ENCODE measurements around the gene RNF4. TPM values are rescaled to one million over a fixed set of nuclear protein-coding genes. Genes with fewer than 3 reads are reported as not detected.
"Not testable (repeated sequence)": the region's sequence is repeated elsewhere in the genome, so short reads cannot be mapped to it uniquely, and the experiment has no call there.

Gene RNF4
- total RNA-seq, 2 donors from 2014 or later: 29.0 to 29.3 TPM

DNA sequence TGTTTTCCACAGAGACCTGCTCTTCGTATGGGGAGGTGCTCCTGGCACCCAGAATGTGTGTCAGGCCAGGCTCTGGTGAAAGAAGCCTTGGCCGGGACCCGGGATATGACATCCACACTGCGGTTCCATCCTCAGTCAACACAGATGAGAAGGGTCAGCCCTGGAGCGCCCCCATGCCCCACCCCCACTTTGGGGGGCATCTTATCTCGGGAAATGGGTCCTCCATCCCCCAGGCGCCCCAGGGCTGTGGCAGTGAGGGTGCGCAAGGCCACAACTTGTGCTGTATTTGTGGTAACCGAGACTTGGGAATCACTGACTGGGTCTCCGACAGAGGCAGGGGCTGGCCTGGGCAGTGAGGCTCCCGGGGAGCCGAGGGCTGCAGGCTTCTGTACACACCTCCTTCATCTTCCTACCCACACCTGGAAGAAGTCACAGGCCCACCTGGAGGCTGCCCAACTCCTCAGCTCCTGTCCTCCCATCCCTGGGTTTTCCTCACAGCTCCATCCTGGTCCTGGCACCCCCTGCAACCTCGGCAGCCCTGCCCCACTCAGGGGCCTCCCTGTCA lies 42.1 kb upstream of the RNF4 start:
- 77 to 81% methylated on average over 8 to 11 of the region's 13 CpGs for WGBS, 2 donors
- Histone ChIP-seq H3K36me3 (replicated peaks in 1 of 2; ENCODE audit: insufficient read depth in 1 of 2, low read depth in 2 of 2) (no peaks in the 10 kb centered on the region), H3K9me3 (no peaks in the 10 kb centered on the region), H3K27ac (no peak overlapping the region), H3K27me3 (no peaks in the 10 kb centered on the region), H3K4me3 (no peak overlapping the region), H3K4me1 (peaks cover 3% of the 10 kb centered on the region)
- TF ChIP-seq, protein P1, sequence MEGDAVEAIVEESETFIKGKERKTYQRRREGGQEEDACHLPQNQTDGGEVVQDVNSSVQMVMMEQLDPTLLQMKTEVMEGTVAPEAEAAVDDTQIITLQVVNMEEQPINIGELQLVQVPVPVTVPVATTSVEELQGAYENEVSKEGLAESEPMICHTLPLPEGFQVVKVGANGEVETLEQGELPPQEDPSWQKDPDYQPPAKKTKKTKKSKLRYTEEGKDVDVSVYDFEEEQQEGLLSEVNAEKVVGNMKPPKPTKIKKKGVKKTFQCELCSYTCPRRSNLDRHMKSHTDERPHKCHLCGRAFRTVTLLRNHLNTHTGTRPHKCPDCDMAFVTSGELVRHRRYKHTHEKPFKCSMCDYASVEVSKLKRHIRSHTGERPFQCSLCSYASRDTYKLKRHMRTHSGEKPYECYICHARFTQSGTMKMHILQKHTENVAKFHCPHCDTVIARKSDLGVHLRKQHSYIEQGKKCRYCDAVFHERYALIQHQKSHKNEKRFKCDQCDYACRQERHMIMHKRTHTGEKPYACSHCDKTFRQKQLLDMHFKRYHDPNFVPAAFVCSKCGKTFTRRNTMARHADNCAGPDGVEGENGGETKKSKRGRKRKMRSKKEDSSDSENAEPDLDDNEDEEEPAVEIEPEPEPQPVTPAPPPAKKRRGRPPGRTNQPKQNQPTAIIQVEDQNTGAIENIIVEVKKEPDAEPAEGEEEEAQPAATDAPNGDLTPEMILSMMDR (IDR thresholded peaks at IDR 0.05): no peak
- no peak for TF ChIP-seq POLR2A (IDR thresholded peaks at IDR 0.05)
- no peak for DNase-seq
- no peak for ATAC-seq
- intact Hi-C loops (cut with DNase I): loop anchor here (10.0 kb wide), 1 partner anchor 162 kb away; the partner anchor contains the start of gene MXD4

DNA sequence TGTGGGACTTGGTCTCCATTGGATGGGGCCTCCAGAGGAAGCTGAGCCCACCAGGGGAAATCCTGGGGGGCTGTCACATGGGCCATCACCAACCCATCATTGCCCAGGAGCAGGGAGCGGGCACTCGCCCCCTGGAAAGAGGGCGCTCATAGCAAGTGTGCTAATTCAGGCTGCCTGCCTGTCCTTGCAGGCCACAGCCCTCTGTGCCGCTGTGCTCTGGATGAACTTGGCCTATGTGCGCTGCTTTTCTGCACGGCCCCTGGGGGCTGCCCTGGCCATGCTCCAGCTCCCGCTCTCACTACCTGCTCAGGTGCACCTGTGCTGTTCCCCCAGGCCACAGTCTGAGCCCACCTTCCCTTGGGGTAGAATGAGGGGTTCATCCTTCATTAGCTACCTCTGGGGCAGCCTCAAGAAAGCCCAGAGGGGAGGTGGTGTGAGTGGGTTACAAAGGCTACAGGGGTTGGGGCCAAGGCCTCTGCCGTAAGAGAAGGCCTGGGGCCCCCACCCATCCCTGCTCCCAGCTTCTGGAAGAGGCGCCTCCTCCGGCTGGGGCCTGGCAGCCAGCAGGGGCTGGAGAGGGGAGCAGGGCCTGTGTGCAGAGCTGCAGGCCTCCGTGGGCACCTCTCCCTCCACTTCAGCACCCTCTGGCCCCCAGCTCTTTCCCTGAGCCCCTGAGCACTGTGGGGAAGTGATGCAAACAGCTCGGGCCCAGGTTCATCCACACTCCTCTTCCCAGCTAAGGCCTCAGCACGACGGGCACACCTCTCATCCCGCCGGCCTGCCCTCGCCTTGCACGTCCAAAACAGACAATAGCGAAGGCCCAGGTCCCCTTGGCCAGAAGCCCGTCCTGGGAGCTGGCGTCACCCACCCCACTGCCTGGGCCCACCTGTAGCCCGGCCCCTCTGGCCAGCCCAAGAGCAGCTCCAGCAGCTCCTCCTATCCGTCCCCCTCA lies 41.2 kb upstream of the RNF4 start:
- WGBS, 2 donors: 91 to 93% methylated on average over 16 to 23 of the region's 23 CpGs
- no peak for TF ChIP-seq POLR2A (IDR thresholded peaks at IDR 0.05)
- TF ChIP-seq, protein P1 (IDR thresholded peaks at IDR 0.05): no peak
- Histone ChIP-seq H3K27me3 (no peaks in the 10 kb centered on the region), H3K36me3 (replicated peaks in 1 of 2; ENCODE audit: insufficient read depth in 1 of 2, low read depth in 2 of 2) (no peaks in the 10 kb centered on the region), H3K27ac (no peak overlapping the region), H3K4me3 (no peak overlapping the region), H3K4me1 (peaks cover 3% of the 10 kb centered on the region), H3K9me3 (no peaks in the 10 kb centered on the region)
- intact Hi-C loops (cut with DNase I): loop anchor here (10.0 kb wide), 1 partner anchor 163 kb away; the partner anchor contains the start of gene MXD4
- ATAC-seq (no peak), DNase-seq (no peak)

DNA sequence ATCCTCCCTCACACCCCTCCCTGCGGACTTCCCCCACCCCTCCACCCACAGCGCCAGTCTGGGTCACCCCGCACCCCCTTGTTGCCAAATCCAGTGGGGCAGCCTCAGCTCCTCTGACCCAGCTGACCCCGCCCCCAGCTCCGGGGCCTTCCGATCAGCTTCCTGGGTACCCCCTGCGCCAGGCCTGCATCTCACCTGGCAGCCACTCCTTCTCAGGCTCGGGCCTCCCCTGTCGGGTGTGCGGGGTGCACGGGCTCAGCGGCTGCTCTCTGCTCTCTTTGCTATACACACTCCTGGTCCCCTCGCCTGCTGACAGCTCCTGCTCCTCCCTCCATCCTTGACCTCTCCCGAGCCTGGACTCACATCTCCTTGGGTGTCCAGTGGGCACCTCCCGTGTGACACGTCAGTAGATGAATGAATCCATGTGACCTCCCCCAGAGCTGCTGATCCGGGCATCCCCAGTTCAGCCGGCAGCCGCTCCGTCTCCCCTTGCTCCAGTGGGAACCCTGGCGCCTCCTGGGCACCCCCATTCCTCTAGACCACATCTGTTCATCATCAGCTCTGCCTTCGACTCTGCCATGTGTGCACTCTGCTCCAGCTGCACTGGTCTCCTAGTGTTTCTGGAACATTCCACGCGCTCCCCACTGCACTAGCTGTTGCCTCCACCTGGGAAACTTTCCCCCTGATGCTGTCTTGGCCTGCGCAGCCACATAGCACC lies 40.3 kb upstream of the RNF4 start:
- no peaks in the 10 kb centered on the region for H3K36me3 ChIP-seq (replicated peaks in 1 of 2; ENCODE audit: insufficient read depth in 1 of 2, low read depth in 2 of 2)
- H3K4me3 ChIP-seq: no peak overlapping the region
- ATAC-seq (no peak), DNase-seq (no peak)
- H3K27ac ChIP-seq: no peak overlapping the region
- no peaks in the 10 kb centered on the region for H3K27me3 ChIP-seq
- peaks cover 3% of the 10 kb centered on the region for H3K4me1 ChIP-seq
- intact Hi-C loops (cut with DNase I): loop anchor here (10.0 kb wide), 1 partner anchor 164 kb away; the partner anchor contains the start of gene MXD4
- WGBS, 2 donors: 85 to 90% methylated on average over 24 to 25 of the region's 25 CpGs
- no peaks in the 10 kb centered on the region for H3K9me3 ChIP-seq
- TF ChIP-seq, protein P1 (IDR thresholded peaks at IDR 0.05): no peak
- no peak for TF ChIP-seq POLR2A (IDR thresholded peaks at IDR 0.05)

DNA sequence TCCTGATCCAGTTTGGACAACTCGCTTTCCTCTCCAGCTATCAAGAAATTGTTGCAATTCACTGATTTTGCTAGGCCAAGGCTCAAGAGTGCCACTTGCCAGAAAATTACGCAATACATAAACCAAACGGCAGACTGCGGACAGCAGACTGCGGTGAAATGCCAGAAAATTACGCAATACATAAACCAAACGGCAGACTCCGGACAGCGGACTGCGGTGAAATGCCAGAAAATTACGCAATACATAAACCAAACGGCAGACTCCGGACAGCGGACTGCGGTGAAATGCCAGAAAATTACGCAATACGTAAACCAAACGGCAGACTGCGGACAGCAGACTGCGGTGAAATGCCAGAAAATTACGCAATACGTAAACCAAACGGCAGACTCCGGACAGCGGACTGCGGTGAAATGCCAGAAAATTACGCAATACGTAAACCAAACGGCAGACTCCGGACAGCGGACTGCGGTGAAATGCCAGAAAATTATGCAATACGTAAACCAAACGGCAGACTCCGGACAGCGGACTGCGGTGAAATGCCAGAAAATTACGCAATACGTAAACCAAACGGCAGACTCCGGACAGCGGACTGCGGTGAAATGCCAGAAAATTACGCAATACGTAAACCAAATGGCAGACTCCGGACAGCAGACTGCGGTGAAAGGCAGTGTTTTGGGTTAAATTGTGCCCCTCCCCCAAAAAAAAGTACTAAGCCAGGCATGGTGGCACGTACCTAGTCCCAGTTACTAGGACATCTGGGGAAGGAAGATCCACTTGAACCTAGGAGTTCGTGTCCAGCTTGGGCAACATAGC lies 38.8 kb upstream of the RNF4 start:
- intact Hi-C loops (cut with DNase I): loop anchor here (10.0 kb wide), 1 partner anchor 165 kb away; the partner anchor contains the start of gene MXD4
- H3K4me3 ChIP-seq; H3K36me3 ChIP-seq (replicated peaks in 1 of 2; ENCODE audit: insufficient read depth in 1 of 2, low read depth in 2 of 2); H3K27me3 ChIP-seq; H3K4me1 ChIP-seq; H3K9me3 ChIP-seq: not testable (repeated sequence)
- whole genome bisulfite sequencing, 2 donors: 18 to 29% methylated on average over 26 to 27 of the region's 49 CpGs
- DNase-seq: peak; percentile 71 to 80 (median 75)
- H3K27ac ChIP-seq: peak overlapping the region in 3 of 4 donors; percentile 28 to 79 (median 73)
- peak; percentile 72 for ATAC-seq

All from body of pancreas (tissue), 4 donors.